HuH-7.5 (cell line): ENCODE data around the gene PHLDA3.

Experiments used
- DNase-seq: peaks from one replicate; pipeline ENCODE4 v3.0.0; 2011; ENCODE audit warnings: low spot score

PHLDA3 gene

DNA sequence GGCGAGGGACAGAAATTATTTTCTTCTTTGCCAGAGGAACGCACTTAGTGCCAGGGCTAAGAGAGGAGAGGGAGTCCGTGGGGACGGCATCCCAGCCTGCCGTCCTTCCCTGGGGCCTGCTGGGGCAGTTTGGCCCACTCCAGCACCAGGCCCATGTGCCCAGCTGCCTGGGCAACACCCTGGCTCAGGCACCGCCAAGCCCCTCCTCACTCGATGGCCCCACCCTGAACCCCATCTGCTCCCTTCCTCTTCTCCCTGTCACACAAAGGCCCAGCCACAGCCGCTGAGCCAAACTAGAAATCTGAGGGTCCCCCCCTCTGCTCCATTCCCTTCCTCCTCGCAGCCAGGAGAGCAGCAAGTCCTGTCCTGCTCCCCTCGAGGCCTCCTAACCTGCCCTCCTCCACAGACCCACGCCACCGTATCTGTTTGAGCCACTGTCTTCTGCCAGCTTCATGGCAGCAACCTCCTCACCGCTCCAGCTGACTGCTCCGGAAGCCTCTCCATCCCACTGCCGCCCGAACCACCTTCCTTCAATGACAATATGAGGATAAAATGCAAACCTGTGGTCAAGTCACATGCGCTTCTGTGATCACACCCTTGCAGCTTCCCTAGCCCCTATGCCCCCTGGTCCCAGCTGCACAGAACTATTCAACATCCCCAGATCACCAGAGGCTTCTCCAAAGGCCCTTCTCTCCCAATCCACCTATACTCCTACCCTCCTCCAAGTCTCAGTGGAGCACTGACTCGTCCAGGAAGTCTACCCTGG, 39.1 kb downstream of the PHLDA3 start:
- DNase-seq: no peak

DNA sequence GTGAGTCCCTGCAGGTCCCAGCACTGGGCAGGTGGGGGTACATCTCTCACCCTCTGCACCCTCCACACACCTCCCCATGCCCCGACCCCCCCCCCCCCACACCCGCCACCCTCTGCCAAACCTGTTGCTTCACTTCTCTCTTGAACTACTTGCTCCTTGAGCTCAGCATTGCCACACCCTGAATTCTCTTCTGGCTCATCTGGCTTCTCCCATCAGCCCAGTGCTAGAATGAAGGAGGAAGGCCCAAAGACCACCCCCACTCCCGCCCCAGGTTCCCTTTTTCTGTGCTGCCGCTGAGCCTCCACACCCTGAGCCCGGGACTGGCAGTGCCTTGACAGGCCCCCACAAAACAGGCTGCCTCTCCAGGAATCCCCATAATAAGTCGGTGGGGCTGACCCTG, 41.0 kb downstream of the PHLDA3 start:
- DNase-seq: no peak

DNA sequence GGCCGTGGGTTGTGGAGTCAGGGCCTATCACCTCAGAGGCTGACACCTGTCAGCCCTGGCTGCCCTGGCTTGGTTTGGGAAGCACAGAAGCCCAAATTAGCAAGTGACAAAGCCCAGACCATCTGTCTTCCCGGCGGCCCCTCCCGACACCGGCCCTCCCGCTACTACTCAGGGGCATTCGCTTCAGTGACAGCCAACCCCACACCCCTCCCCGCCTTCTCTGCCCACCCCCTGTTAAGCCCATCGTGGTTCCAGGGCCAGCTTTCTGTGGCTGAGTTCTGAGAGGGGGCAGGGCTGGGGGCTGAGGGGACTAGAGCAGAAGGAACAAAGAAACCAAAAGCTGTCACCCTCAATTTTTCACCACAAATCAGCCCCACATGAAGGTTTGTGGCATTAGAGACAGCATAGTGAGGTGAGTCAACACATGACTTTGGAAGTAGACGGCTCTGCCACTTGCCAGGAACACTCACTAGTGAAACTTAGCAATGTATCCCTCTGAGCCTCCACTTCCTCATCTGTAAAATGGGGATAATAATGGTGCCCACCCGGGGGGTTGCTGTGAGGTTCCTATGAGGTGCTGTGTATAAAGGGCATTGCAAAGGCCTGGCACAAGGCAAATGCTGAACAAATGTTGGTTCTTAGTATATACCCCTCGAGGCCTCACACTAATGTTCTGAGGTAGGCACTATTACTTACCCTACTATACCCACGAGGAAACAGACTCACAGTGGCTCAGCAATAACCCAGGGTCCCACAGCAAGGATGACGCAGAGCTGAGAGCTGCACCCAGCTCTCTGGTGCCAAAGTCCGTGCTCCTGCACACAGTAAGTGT, 42.3 kb downstream of the PHLDA3 start:
- DNase-seq: no peak

DNA sequence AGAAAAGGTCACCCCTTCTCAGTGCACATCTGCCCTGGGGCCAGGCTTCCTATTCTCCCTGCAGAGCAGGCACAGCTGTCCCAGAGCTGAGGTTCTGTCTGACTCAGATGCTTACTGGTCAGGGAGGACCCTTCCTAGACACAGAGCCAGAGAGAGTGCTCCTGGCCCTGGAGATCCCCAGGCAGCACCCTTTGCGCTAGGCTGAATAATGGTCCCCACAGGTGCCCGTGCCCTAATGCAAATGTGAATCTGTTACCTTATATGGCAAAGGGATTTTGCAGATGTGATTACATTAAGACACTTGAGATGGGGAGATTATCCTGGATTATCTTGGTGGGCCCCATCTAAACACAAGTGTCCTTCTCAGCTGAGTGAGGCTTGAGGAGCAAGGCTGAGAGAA, 44.8 kb downstream of the PHLDA3 start:
- DNase-seq: no peak

DNA sequence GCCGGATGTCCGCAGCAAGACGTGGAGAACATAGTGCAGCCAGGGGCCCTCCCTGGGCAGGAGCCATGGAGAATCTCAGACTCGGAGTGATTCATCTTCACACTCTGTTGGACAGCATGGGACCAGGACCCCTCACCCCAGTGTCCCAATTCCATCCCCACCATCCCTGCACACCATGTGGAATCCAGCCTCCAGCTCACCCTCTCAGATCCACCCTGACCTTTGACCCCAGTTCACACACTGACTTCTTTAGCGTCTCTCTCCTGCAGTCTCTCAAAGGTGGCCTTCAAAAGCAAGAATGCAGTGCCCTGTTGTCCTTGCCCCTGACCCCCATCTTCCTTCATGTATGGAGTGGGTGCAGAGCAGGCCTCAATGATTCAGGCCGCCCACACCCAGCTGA, 45.3 kb downstream of the PHLDA3 start:
- DNase-seq: no peak

DNA sequence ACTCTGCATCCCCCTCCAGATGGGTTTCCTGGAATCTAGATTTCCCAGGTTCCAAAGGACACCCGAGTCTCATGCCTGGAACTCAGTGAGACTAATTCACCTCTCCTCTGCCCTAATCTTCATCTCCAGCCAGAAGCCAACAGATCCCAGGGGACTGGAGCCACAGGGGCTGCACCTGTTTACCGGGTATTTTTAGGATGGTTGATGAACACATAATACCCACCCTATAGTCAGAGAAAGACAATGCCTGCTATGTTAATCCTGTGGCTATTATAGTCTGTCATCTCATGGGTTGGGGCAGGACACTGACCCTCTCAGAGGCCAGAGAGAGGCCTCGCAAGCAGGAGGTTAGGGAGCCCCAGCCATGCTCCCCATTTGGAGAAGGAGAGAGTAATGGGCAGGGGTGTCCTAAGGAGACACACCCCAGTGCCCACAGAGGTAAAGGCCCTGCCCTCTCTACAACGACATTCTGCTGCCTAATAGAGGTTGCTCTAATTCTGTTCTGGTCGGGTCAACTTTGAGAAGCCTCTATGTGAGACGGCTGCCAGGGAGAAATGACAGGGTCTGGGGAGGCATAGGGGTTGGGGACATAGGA, 46.5 kb downstream of the PHLDA3 start:
- no peak for DNase-seq

DNA sequence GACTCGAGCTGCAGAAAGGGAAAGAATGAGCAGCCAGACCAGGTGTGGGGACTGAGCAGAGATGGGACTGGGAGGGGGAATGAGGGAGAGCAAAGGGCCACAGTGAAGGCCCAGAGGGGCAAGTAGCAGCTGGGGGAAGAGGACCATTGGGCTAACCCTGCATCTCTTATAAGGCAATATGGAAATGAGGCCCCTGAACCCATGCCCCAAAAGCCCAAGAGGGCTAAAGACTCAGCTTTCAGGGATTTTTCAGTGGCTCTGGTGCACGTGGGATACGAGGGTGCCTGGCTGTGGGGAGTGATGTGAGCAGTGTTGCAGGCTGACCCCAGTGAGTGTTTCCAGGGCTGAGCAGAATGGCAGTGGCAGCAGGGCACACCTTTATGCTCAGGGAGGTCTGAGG, 47.0 kb downstream of the PHLDA3 start:
- DNase-seq: no peak

DNA sequence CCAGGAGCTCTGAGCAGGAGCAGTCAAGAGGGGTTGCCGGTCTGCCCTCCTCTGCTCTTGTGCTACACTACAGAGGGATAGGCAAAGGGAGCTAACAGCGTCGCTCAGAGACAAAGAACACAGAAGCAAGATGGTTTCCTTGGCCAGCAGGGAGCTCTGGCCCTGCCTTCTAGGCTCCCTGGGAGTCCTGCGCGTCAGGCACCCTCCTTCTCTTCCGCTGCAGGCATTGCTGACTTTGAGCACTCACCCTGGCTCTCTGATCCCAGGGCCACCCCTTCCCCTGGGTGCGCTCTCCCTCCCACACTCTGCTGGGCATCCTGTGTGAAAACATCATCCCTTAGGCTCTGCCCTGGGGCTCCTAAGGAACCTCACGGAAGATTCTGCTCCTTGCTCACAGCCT, 47.9 kb downstream of the PHLDA3 start:
- no peak for DNase-seq

DNA sequence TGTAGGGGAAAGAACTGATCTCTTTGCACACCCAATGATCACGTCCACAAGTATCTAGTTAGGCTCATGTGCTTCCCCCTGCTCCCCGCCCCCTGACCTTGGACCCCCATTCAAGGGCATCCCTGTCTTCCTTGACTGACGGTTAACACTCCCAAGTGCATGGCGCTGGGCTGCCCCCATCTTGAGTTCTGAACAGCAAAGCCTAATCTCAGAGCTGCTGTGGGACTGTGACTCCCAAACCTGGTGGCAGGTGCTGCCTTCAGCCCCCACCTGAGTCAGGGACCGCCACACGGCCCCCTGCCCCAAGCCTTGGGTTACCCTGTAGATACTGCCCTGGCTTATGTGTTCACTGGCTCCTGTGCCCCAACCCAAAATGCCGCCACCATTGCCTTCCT, 48.4 kb downstream of the PHLDA3 start:
- DNase-seq: no peak

DNA sequence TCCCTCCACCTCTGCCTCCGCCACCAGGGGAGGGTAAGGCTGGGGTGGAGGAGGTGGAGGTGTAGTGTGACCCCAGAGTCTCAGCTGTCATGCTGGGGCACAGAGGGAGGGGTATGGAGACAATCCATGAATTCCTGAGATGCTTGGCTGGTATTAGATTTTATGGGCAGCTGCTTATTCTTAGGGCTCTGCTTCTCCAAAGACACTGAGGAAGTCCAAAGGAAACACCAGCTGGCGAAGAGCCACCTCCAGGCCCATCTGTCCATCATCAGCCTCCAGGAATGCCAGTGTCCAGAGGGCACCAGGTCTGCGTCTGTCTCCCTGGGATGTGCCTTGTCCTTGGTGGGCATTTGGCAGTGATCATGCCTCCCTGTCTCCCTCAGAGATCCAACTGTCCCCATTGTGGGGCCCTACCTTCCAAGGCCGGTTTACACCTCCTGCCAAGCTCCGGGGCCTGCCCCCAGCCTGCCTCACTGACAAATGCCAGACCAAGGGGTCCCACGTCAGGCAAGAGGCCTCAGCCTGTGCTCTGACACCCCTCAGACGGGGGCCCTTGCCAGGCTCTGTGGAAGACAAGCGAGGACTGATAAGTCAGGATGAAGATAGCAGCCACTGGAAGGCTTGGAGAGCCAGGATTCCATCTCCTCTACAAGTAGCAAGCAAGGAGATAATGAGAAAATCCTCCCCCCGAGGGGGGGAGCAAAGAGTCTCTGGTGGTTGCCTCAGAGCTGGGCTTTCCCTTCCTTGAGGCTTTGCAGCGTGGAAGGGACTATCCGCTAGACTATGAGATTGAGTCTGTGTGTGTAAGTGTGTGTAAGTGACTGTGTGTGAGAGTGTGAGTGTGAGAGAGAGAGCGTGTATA, 49.0 kb downstream of the PHLDA3 start:
- DNase-seq: no peak

DNA sequence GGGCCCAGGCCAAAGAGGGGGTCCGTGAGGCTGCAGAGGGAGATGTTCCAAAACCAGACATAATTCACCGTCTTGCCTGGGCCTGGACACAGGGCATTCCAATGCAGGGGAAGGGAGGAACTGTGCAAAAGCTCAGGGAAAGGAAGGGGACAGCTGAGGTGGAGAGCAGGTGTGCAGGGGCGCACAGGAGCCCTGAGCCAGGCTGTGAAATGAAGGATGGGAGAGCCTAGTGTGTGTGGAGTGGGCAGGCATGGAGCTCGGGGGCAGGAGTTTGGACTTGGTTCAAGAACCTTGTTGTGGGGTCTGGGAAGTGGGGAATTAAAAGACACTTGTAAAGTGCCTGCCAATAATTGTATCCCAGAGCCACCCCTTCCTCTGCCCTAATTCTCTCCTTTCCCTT, 49.7 kb downstream of the PHLDA3 start:
- no peak for DNase-seq

DNA sequence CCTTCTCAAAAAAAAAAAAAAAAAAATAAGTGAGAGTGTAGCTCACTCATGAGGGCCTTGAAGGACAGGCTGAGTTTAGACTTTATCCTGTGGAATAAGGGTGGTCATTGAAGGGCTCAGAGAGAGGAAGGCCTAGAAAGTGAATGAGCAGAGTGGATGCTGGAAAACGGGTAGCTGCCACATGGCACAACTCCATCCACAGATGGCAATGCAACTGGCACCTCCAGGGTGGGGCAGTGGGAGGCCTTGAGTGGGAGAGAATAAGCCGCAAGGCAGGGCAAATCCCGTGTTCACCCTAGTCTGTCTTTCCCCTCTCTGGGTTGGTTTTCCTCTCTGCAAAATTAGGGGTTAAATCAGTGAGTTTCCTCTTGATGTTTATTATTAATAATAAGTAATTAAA, 50.5 kb downstream of the PHLDA3 start:
- DNase-seq: no peak
